Measurements from ENCODE around the gene WASF2. TPM values are rescaled to one million over a fixed set of nuclear protein-coding genes. Genes with fewer than 3 reads are reported as not detected.
"Not testable (repeated sequence)": the region's sequence is repeated elsewhere in the genome, so short reads cannot be mapped to it uniquely, and the experiment has no call there.

Gene WASF2, protein sequence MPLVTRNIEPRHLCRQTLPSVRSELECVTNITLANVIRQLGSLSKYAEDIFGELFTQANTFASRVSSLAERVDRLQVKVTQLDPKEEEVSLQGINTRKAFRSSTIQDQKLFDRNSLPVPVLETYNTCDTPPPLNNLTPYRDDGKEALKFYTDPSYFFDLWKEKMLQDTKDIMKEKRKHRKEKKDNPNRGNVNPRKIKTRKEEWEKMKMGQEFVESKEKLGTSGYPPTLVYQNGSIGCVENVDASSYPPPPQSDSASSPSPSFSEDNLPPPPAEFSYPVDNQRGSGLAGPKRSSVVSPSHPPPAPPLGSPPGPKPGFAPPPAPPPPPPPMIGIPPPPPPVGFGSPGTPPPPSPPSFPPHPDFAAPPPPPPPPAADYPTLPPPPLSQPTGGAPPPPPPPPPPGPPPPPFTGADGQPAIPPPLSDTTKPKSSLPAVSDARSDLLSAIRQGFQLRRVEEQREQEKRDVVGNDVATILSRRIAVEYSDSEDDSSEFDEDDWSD
- 54.8 and 62.7 TPM in 2 replicates for polyA plus RNA-seq (2011; rRNA removed)
- polyA minus RNA-seq (2011; rRNA and poly(A)+ RNA removed): 50.8 and 57.3 TPM in 2 replicates

DNA sequence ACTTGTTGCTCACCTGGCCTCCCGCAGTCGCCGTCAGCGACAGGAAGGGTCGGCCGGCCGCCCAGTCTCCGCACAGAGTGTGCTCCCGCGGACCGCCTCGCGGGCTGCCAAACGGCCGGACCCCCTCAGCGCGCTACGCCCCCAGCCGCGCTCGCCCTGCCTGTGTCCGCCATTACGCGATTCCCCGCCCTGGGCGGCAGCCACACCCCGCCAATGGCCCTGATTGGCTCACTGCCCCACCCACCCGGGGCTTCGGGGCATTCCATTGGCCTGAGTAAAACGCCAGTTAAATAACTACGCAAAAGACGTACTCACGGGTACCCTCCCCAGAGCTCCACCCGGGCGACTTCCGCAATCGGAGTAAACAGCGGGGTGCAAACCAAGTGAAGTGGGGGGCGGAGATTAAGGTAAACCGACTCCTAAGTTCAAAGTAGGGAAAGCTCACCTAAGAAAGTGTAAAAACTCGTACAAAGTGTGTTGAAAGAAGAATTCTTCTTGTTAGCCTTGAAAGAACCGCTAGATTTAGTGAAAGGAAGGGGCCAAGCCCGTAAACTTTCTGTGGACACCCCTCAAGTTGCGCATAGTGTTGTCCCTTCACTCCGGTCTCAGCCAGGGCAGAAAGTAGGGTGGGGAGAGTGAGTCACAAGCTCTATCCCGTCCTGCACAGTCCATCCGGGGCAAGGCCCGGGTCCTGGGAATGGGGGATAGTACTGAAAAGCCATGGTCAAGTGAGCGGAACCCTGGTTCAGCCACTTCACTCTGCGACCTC, at the start of gene WASF2:
Gene WASF2 (minus strand): TSS at position 195 of the 769 bp plus-strand sequence. CDS start 61,277 bp downstream, outside the sequence.
- CTCF ChIA-PET: interaction anchor here (1.0 to 1.8 kb wide), 6 partner anchors 10 to 158 kb away, joined by 3 to 8 read pairs (median 4); no protein-coding TSS in a partner anchor
- POLR2A ChIA-PET: interaction anchor here (0.6 to 1.3 kb wide), 9 partner anchors 26 to 112 kb away, joined by 3 to 13 read pairs (median 4); no protein-coding TSS in a partner anchor

DNA sequence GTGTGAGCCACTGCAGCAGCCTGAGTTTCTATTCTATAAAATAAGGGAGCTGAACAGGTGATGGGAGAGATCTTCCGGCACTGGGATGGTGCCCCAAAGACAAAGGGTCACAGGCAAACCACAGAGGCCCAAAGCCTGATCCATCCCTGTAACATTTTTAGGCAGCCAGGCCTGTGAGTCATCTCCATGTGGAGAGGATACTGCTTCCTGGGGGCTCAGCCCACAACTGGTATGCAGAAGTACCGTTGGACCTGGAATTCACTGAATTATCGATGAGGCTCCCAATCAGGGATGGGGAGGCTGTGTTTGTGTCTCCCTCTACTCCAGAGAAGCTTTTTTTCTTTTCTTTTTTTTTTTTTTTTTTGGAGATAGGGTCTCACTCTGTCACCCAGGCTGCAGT, 48.8 kb upstream of the WASF2 start:
- TF ChIP-seq, protein P1, sequence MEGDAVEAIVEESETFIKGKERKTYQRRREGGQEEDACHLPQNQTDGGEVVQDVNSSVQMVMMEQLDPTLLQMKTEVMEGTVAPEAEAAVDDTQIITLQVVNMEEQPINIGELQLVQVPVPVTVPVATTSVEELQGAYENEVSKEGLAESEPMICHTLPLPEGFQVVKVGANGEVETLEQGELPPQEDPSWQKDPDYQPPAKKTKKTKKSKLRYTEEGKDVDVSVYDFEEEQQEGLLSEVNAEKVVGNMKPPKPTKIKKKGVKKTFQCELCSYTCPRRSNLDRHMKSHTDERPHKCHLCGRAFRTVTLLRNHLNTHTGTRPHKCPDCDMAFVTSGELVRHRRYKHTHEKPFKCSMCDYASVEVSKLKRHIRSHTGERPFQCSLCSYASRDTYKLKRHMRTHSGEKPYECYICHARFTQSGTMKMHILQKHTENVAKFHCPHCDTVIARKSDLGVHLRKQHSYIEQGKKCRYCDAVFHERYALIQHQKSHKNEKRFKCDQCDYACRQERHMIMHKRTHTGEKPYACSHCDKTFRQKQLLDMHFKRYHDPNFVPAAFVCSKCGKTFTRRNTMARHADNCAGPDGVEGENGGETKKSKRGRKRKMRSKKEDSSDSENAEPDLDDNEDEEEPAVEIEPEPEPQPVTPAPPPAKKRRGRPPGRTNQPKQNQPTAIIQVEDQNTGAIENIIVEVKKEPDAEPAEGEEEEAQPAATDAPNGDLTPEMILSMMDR (IDR thresholded peaks at IDR 0.05; ENCODE audit: low read depth, low read length): no peak
- DNase-seq (ENCODE audit: low read depth, low spot score): peak; percentile 44
- Histone ChIP-seq H3K27ac (ENCODE audit: low read depth, low read length) (peak overlapping the region; percentile 47), H3K9me3 (ENCODE audit: control insufficient read depth, insufficient read depth, low read length) (no peaks in the 10 kb centered on the region; the same call in 1 of the 2 replicates), H3K27me3 (ENCODE audit: control insufficient read depth, insufficient read depth, low read length) (no peaks in the 10 kb centered on the region), H3K4me3 (ENCODE audit: low read depth, low read length) (no peak overlapping the region)
- ChIA-PET POLR2A (interaction anchor here (1.0 kb wide), 1 partner anchor 48 kb away, joined by 4 read pairs; the partner anchor contains the start of gene WASF2), CTCF (interaction anchor here (0.5 to 10.1 kb wide), 4 partner anchors 18 to 122 kb away, joined by 3 to 79 read pairs (median 4); no protein-coding TSS in a partner anchor)

More for the DNA sequence above, at the start of gene WASF2:
- Histone ChIP-seq H3K27me3 (ENCODE audit: control insufficient read depth, insufficient read depth, low read length) (no peaks in the 10 kb centered on the region), H3K9me3 (ENCODE audit: control insufficient read depth, insufficient read depth, low read length) (no peaks in the 10 kb centered on the region), H3K27ac (ENCODE audit: low read depth, low read length) (peak within 1 kb of the TSS; percentile 90), H3K4me3 (ENCODE audit: low read depth, low read length) (peak within 1 kb of the TSS; percentile 75)
- TF ChIP-seq, protein P1 (IDR thresholded peaks at IDR 0.05; ENCODE audit: low read depth, low read length): no peak
- peak; percentile 92 for DNase-seq (ENCODE audit: low read depth, low spot score)

DNA sequence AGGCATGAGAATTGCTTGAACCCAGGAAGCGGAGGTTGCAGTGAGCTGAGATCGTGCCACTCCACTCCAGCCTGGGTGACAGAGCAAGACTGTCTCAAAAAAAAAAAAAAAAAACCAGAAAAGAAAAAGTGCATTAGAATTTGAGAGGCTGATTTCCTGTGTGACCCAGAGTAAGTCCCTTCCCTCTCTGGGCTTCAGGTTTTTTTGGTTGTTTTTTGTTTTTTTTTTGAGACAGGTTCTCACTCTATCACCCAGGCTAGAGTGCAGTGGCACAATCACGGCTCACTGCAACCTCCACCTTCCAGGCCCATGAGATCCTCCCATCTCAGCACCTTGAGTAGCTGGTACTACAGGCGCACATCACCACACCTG, 48.3 kb upstream of the WASF2 start:
- H3K4me3 ChIP-seq (ENCODE audit: low read depth, low read length); DNase-seq (ENCODE audit: low read depth, low spot score); H3K9me3 ChIP-seq (ENCODE audit: control insufficient read depth, insufficient read depth, low read length); H3K27me3 ChIP-seq (ENCODE audit: control insufficient read depth, insufficient read depth, low read length): not testable (repeated sequence)
- H3K27ac ChIP-seq (ENCODE audit: low read depth, low read length): peak overlapping the region; percentile 47
- POLR2A ChIA-PET: interaction anchor here (1.0 to 1.6 kb wide), 3 partner anchors 11 to 48 kb away, joined by 3 to 4 read pairs (median 3); partner anchors contain the start of gene WASF2
- CTCF ChIA-PET: interaction anchor here (0.5 to 10.1 kb wide), 4 partner anchors 18 to 122 kb away, joined by 3 to 79 read pairs (median 4); no protein-coding TSS in a partner anchor

DNA sequence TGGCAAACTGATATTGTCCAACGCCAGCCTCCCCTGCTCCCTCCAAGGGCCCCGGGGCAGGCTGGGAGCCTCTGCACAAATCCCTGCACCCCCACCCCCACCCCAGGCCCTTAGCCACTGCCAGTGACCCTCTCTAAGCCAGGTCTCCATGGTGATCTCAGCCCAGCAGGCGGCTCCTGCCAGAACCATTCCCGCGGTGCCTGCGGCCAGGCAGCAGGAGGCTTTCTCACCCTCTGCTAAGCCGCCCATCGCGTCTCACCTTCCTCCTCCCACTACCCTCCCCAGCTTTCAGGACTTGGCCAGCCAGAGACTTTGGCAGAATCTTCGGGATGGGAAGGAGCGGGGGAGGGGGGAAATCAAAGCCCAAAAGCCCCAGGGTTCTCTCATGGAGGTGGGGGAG, 46.8 kb upstream of the WASF2 start:
- Histone ChIP-seq H3K27me3 (ENCODE audit: control insufficient read depth, insufficient read depth, low read length) (no peaks in the 10 kb centered on the region), H3K27ac (ENCODE audit: low read depth, low read length) (peak overlapping the region; percentile 21), H3K4me3 (ENCODE audit: low read depth, low read length) (no peak overlapping the region), H3K9me3 (ENCODE audit: control insufficient read depth, insufficient read depth, low read length) (no peaks in the 10 kb centered on the region; the same call in 1 of the 2 replicates)
- DNase-seq (ENCODE audit: low read depth, low spot score): peak; percentile 46
- TF ChIP-seq, protein P1 (IDR thresholded peaks at IDR 0.05; ENCODE audit: low read depth, low read length): peak; percentile 14; the same call in 1 of the 2 replicates
- POLR2A ChIA-PET: interaction anchor here (1.6 kb wide), 1 partner anchor 31 kb away, joined by 3 read pairs; no protein-coding TSS in a partner anchor
- CTCF ChIA-PET: interaction anchor here (2.9 kb wide), 1 partner anchor 20 kb away, joined by 21 read pairs; no protein-coding TSS in a partner anchor

All from AG04450 (cell line).